Measurements from ENCODE around the gene COL27A1. TPM values are rescaled to one million over a fixed set of nuclear protein-coding genes. Genes with fewer than 3 reads are reported as not detected.
"Not testable (repeated sequence)": the region's sequence is repeated elsewhere in the genome, so short reads cannot be mapped to it uniquely, and the experiment has no call there.

The COL27A1 gene
- total RNA-seq, 4 donors from 2014 or later = 14.2 to 32.9 (median 20.7) TPM

GRCh38 chr9:114124666-114125475 is 30.5 kb upstream of the COL27A1 start:
- no peak overlapping the region for H3K4me3 ChIP-seq
- no peak for DNase-seq (ENCODE audit: low spot score in 2 of 2)
- H3K4me1 ChIP-seq = no peaks in the 10 kb centered on the region

GRCh38 chr9:114125476-114126013 is 29.8 kb upstream of the COL27A1 start:
- Histone ChIP-seq H3K4me1 (no peaks in the 10 kb centered on the region), H3K36me3 (no peaks in the 10 kb centered on the region), H3K4me3 (no peak overlapping the region), H3K27ac (no peak overlapping the region), H3K9me3 (peaks cover 5% of the 10 kb centered on the region), H3K27me3 (no peaks in the 10 kb centered on the region)
- TF ChIP-seq, protein P1, sequence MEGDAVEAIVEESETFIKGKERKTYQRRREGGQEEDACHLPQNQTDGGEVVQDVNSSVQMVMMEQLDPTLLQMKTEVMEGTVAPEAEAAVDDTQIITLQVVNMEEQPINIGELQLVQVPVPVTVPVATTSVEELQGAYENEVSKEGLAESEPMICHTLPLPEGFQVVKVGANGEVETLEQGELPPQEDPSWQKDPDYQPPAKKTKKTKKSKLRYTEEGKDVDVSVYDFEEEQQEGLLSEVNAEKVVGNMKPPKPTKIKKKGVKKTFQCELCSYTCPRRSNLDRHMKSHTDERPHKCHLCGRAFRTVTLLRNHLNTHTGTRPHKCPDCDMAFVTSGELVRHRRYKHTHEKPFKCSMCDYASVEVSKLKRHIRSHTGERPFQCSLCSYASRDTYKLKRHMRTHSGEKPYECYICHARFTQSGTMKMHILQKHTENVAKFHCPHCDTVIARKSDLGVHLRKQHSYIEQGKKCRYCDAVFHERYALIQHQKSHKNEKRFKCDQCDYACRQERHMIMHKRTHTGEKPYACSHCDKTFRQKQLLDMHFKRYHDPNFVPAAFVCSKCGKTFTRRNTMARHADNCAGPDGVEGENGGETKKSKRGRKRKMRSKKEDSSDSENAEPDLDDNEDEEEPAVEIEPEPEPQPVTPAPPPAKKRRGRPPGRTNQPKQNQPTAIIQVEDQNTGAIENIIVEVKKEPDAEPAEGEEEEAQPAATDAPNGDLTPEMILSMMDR (IDR thresholded peaks at IDR 0.05) = no peak
- TF ChIP-seq POLR2AphosphoS5 (IDR thresholded peaks at IDR 0.05) (no peak), POLR2A (IDR thresholded peaks at IDR 0.05) (no peak), EP300 (IDR thresholded peaks at IDR 0.05) (no peak)
- no peak for DNase-seq (ENCODE audit: low spot score in 2 of 2)
- 98% methylated on average over 7 of the region's 10 CpGs for WGBS

More at GRCh38 chr9:114124666-114125475, 30.5 kb upstream of the COL27A1 start:
- Histone ChIP-seq H3K27ac (no peak overlapping the region), H3K9me3 (peaks cover 5% of the 10 kb centered on the region), H3K36me3 (no peaks in the 10 kb centered on the region), H3K27me3 (no peaks in the 10 kb centered on the region)
- no peak for TF ChIP-seq EP300 (IDR thresholded peaks at IDR 0.05)
- no peak for TF ChIP-seq POLR2A (IDR thresholded peaks at IDR 0.05)
- TF ChIP-seq POLR2AphosphoS5 (IDR thresholded peaks at IDR 0.05) = no peak
- TF ChIP-seq, protein P1 (IDR thresholded peaks at IDR 0.05) = no peak
- 91% methylated on average over 13 of the region's 13 CpGs for WGBS

DNA sequence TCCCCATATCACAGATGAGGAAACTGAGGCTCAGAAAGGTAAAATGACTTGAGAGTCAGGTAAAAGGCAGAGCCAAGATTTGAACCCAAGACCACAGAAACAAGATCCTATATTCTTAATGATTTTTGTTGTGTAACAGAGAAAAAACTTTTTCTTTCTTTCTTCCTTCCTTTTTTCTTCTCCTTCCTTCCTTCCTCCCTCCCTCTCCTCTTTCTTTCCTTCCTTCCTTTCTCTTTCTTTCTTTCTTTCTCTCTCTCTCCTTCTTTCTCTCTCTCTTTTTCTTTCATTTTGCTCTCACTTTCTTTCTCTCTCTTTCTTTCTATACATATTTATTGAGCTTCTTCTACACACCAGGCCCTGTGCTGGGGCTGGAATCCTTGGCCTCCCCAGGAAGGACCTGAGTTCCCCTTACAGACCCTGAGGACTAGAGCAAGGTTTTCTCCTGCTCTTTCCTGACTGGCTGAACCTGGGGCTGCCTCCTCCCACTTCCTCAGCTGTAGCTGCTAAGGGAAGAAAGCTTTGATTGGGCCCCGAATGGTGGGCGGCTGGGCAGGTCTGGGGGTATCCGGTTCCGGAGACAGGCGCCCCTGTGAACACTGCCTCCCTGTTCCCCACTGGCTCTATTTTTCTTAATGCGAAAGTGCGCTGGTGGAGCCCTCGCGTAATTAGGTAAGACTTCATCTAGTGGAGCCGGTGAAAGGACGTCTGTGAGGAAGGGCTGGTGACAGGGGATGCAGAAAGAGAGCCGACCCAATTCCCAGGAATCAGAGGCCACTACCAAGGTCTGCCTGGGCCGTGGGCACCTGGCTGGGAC is 28.9 kb upstream of the COL27A1 start:
- Histone ChIP-seq H3K27ac (no peak overlapping the region), H3K36me3 (no peaks in the 10 kb centered on the region), H3K4me1 (no peaks in the 10 kb centered on the region), H3K27me3 (no peaks in the 10 kb centered on the region), H3K4me3 (no peak overlapping the region), H3K9me3 (peaks cover 5% of the 10 kb centered on the region)
- TF ChIP-seq EP300 (IDR thresholded peaks at IDR 0.05) (no peak), POLR2AphosphoS5 (IDR thresholded peaks at IDR 0.05) (no peak)
- 86% methylated on average over 11 of the region's 13 CpGs for WGBS
- DNase-seq (ENCODE audit: low spot score in 2 of 2) = no peak

- H3K4me1 ChIP-seq; H3K36me3 ChIP-seq; H3K27me3 ChIP-seq; H3K9me3 ChIP-seq; H3K27ac ChIP-seq; DNase-seq (ENCODE audit: low spot score in 2 of 2); H3K4me3 ChIP-seq: not testable (repeated sequence)
- WGBS = 89% methylated on average over 3 of the region's 3 CpGs
Measured at GRCh38 chr9:114128759-114129158, 26.6 kb upstream of the COL27A1 start.

GRCh38 chr9:114130141-114130540 is 25.2 kb upstream of the COL27A1 start:
- H3K36me3 ChIP-seq = no peaks in the 10 kb centered on the region
- H3K27ac ChIP-seq = no peak overlapping the region
- no peaks in the 10 kb centered on the region for H3K4me1 ChIP-seq
- no peak overlapping the region for H3K4me3 ChIP-seq
- WGBS = 58% methylated on average over 2 of the region's 7 CpGs
- TF ChIP-seq POLR2A (IDR thresholded peaks at IDR 0.05) = no peak
- no peak for TF ChIP-seq POLR2AphosphoS5 (IDR thresholded peaks at IDR 0.05)
- TF ChIP-seq, protein P1 (IDR thresholded peaks at IDR 0.05) = no peak
- no peak for TF ChIP-seq EP300 (IDR thresholded peaks at IDR 0.05)
- peaks cover 5% of the 10 kb centered on the region for H3K9me3 ChIP-seq
- DNase-seq (ENCODE audit: low spot score in 2 of 2) = no peak
- no peaks in the 10 kb centered on the region for H3K27me3 ChIP-seq
